IMR-90 (cell line): ENCODE data around the gene SDK1.

Experiments used
- BHLHE40 ChIP-seq: fragments of 150-350 bp; IDR thresholded peaks from 2 replicates; pipeline ENCODE4 v1.6.1; 2016; ENCODE audit warnings: mild to moderate bottlenecking, low read depth, low read length
- FOS ChIP-seq: fragments of 150-350 bp; IDR thresholded peaks from 2 replicates; pipeline ENCODE4 v1.6.1; 2016; ENCODE audit warnings: low read depth, low read length
- MAFK ChIP-seq: IDR thresholded peaks from 2 replicates; pipeline ENCODE4 v1.6.1; 2012; ENCODE audit warnings: low read depth, low read length, improper control_type of control experiment
- MAZ ChIP-seq: IDR thresholded peaks from 2 replicates; pipeline ENCODE4 v1.6.1; 2012; ENCODE audit warnings: low read depth, mild to moderate bottlenecking, low read length, improper control_type of control experiment, moderate library complexity, borderline replicate concordance
- POLR2A ChIP-seq: IDR thresholded peaks from 2 replicates; pipeline ENCODE4 v1.6.1; 2012; ENCODE audit warnings: mild to moderate bottlenecking, low read depth, low read length
- RAD21 ChIP-seq: IDR thresholded peaks from 2 replicates; pipeline ENCODE4 v1.6.1; 2012; ENCODE audit warnings: low read length, improper control_type of control experiment
- RCOR1 ChIP-seq: IDR thresholded peaks from 2 replicates; pipeline ENCODE4 v1.6.1; 2012; ENCODE audit warnings: mild to moderate bottlenecking, low read length, improper control_type of control experiment; ENCODE audit not compliant: insufficient replicate concordance
- SMC3 ChIP-seq: fragments of 150-350 bp; IDR thresholded peaks from 2 replicates; pipeline ENCODE4 v1.6.1; 2016; ENCODE audit warnings: low read depth, mild to moderate bottlenecking, antibody characterized with exemption, low read length, moderate library complexity
- TF ChIP-seq, protein P1 (sequence below): conservative IDR thresholded peaks from 2 replicates; pipeline ENCODE4 v1.5.1; 2012; ENCODE audit warnings: mild to moderate bottlenecking, low read depth, low read length, improper control_type of control experiment
- TF ChIP-seq, protein P2 (sequence below): fragments of 150-350 bp; IDR thresholded peaks from 2 replicates; pipeline ENCODE4 v1.6.1; 2017; ENCODE audit warnings: mild to moderate bottlenecking, antibody characterized with exemption, low read length, low read depth
- TF ChIP-seq, protein P3 (sequence below): fragments of 150-350 bp; IDR thresholded peaks from 2 replicates; pipeline ENCODE4 v1.6.1; 2016; ENCODE audit warnings: low read depth, mild to moderate bottlenecking, low read length, moderate library complexity, borderline replicate concordance

DNA sequence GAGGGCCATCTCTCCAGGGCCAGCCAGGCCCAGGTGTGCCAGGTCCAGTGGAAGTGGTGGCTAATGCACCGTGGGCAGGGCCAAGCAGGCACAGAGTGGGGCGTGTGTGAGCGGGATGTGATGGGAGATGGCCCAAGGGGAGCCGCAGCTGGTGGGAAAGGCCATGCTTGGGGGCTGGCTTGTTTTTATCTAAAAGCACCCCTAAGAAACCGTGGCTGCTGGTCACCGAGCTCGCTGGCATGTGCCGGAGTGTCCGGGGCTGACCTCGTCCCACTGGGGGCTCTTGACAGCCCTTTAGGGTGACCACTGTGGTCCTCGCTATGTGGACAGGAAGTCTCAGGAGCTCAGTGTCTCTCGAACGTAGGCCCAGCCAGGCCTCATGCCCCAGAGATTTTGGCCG is 798.6 kb downstream of the SDK1 start:
- TF ChIP-seq RAD21 (no peak), POLR2A (no peak), BHLHE40 (no peak), MAZ (no peak), MAFK (no peak), SMC3 (no peak), RCOR1 (no peak), FOS (no peak)
- TF ChIP-seq, protein P1, sequence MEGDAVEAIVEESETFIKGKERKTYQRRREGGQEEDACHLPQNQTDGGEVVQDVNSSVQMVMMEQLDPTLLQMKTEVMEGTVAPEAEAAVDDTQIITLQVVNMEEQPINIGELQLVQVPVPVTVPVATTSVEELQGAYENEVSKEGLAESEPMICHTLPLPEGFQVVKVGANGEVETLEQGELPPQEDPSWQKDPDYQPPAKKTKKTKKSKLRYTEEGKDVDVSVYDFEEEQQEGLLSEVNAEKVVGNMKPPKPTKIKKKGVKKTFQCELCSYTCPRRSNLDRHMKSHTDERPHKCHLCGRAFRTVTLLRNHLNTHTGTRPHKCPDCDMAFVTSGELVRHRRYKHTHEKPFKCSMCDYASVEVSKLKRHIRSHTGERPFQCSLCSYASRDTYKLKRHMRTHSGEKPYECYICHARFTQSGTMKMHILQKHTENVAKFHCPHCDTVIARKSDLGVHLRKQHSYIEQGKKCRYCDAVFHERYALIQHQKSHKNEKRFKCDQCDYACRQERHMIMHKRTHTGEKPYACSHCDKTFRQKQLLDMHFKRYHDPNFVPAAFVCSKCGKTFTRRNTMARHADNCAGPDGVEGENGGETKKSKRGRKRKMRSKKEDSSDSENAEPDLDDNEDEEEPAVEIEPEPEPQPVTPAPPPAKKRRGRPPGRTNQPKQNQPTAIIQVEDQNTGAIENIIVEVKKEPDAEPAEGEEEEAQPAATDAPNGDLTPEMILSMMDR: no peak
- TF ChIP-seq, protein P2, sequence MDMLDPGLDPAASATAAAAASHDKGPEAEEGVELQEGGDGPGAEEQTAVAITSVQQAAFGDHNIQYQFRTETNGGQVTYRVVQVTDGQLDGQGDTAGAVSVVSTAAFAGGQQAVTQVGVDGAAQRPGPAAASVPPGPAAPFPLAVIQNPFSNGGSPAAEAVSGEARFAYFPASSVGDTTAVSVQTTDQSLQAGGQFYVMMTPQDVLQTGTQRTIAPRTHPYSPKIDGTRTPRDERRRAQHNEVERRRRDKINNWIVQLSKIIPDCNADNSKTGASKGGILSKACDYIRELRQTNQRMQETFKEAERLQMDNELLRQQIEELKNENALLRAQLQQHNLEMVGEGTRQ: no peak
- TF ChIP-seq, protein P3, sequence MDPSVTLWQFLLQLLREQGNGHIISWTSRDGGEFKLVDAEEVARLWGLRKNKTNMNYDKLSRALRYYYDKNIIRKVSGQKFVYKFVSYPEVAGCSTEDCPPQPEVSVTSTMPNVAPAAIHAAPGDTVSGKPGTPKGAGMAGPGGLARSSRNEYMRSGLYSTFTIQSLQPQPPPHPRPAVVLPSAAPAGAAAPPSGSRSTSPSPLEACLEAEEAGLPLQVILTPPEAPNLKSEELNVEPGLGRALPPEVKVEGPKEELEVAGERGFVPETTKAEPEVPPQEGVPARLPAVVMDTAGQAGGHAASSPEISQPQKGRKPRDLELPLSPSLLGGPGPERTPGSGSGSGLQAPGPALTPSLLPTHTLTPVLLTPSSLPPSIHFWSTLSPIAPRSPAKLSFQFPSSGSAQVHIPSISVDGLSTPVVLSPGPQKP: no peak
